Measurements from ENCODE around the gene SERINC2.
"Not testable (repeated sequence)": the region's sequence is repeated elsewhere in the genome, so short reads cannot be mapped to it uniquely, and the experiment has no call there.

DNA sequence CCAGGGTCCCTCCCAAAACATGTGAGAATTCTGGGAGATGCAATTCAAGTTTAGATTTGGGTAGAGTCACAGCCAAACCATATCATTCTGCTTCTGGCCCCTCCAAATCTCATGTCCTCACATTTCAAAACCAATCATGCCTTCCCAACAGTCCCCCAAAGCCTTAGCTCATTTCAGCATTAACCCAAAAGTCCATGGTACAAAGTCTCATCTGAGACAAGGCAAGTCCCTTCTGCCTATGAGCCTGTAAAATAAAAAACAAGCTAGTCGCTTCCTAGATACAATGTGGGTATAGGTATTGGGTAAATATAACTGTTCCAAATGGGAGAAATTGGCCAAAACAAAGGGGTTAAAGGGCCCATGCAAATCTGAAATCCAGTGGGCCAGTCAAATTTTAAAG, 59.7 kb downstream of the SERINC2 start:
- TF ChIP-seq, protein P1, sequence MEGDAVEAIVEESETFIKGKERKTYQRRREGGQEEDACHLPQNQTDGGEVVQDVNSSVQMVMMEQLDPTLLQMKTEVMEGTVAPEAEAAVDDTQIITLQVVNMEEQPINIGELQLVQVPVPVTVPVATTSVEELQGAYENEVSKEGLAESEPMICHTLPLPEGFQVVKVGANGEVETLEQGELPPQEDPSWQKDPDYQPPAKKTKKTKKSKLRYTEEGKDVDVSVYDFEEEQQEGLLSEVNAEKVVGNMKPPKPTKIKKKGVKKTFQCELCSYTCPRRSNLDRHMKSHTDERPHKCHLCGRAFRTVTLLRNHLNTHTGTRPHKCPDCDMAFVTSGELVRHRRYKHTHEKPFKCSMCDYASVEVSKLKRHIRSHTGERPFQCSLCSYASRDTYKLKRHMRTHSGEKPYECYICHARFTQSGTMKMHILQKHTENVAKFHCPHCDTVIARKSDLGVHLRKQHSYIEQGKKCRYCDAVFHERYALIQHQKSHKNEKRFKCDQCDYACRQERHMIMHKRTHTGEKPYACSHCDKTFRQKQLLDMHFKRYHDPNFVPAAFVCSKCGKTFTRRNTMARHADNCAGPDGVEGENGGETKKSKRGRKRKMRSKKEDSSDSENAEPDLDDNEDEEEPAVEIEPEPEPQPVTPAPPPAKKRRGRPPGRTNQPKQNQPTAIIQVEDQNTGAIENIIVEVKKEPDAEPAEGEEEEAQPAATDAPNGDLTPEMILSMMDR (optimal IDR thresholded peaks at IDR 0.05 in 1 of 3, IDR thresholded peaks at IDR 0.05 in 1 of 3, conservative IDR thresholded peaks at IDR 0.05 in 1 of 3; ENCODE audit: extremely low read depth in 1 of 3, insufficient read depth in 2 of 3, low read length in 3 of 3) = not testable (repeated sequence)
- TF ChIP-seq EZH2 (IDR thresholded peaks at IDR 0.05; ENCODE audit: low read length) = not testable (repeated sequence)
